Pons (tissue), 1 donor: ENCODE data around the gene PNLIPRP2.

Experiments
- DNase-seq: peaks from one replicate; pipeline ENCODE4 v3.0.0-alpha.2; 2016; ENCODE audit warnings: low spot score

The PNLIPRP2 gene

GRCh38 chr10:116612107-116612769, 8.5 kb upstream of the PNLIPRP2 start:
- DNase-seq: no peak

GRCh38 chr10:116613471-116613870, 7.3 kb upstream of the PNLIPRP2 start:
- no peak for DNase-seq

GRCh38 chr10:116614796-116615195, 6.0 kb upstream of the PNLIPRP2 start:
- no peak for DNase-seq

- no peak for DNase-seq
Observed at GRCh38 chr10:116615199-116615776, 5.5 kb upstream of the PNLIPRP2 start.

- no peak for DNase-seq
Observed at GRCh38 chr10:116621476-116621875, 723 bp downstream of the PNLIPRP2 start.

- DNase-seq: no peak
Observed at GRCh38 chr10:116621934-116622655, 1.3 kb downstream of the PNLIPRP2 start.

- DNase-seq: no peak
Observed at GRCh38 chr10:116625845-116626244, 5.1 kb downstream of the PNLIPRP2 start.

- DNase-seq: no peak
Observed at GRCh38 chr10:116626815-116627214, 6.1 kb downstream of the PNLIPRP2 start.

GRCh38 chr10:116627386-116627933, 6.7 kb downstream of the PNLIPRP2 start:
- DNase-seq: no peak

- DNase-seq: no peak
Observed at GRCh38 chr10:116629340-116629739, 8.6 kb downstream of the PNLIPRP2 start.

- no peak for DNase-seq
Observed at GRCh38 chr10:116630020-116630419, 9.3 kb downstream of the PNLIPRP2 start.

- DNase-seq: no peak
Observed at GRCh38 chr10:116631871-116632295, 11.1 kb downstream of the PNLIPRP2 start.

GRCh38 chr10:116632596-116633215, 12.0 kb downstream of the PNLIPRP2 start:
- DNase-seq: no peak

GRCh38 chr10:116633216-116633600, 12.5 kb downstream of the PNLIPRP2 start:
- no peak for DNase-seq

GRCh38 chr10:116634126-116634975, 13.6 kb downstream of the PNLIPRP2 start:
- DNase-seq: no peak

- DNase-seq: no peak
Observed at GRCh38 chr10:116636385-116636784, 15.6 kb downstream of the PNLIPRP2 start.

- DNase-seq: no peak
Observed at GRCh38 chr10:116636976-116637375, 16.2 kb downstream of the PNLIPRP2 start.

- DNase-seq: no peak
Observed at GRCh38 chr10:116637830-116638229, 17.1 kb downstream of the PNLIPRP2 start.

- DNase-seq: no peak
Observed at GRCh38 chr10:116646502-116646901, 25.7 kb downstream of the PNLIPRP2 start.

- no peak for DNase-seq
Observed at GRCh38 chr10:116648903-116649302, 28.1 kb downstream of the PNLIPRP2 start.

GRCh38 chr10:116653885-116654284, 33.1 kb downstream of the PNLIPRP2 start:
- no peak for DNase-seq

GRCh38 chr10:116654816-116655215, 34.1 kb downstream of the PNLIPRP2 start:
- no peak for DNase-seq
